Activated CD4-positive, CD25-positive, alpha-beta regulatory T cell treated with anti-CD3 and anti-CD28 coated beads, Interleukin-2, amount 50 U/mL, for 72 hours (primary cell): ENCODE data around the gene GPX4.

Source experiments
- DNase-seq: peaks from one replicate; pipeline ENCODE4 v3.0.0; 2021

The GPX4 gene

DNA sequence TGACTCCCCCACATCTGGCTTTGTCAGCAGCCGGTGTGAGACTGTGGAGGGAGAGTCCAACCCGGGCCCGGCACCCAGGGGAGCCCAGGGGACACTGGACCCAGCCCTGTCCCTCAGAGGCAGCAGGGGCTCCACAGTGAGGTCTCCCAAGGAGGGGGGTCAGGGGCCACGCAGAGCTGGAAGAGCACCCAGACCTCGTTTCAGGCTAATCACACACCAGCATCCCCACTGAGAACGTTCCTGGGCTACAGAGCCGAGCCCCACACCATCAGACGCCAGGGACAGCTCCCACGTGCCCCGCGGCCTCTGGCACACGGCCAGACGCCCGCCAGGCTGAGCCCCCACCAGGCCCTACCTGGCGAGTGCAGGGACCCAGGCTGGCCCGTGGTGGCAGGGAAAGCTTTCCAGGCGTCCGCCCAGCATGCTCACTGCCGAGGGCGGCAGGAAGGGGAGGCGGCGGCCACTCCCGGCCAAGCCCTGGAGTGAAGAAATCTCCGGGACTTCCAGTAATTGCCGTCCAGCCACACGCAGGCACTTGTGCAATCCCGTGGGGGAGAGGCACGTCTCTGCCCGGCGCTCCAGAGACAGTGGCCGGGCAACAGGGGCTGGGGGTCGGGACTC lies 51.0 kb downstream of the GPX4 start:
- no peak for DNase-seq

DNA sequence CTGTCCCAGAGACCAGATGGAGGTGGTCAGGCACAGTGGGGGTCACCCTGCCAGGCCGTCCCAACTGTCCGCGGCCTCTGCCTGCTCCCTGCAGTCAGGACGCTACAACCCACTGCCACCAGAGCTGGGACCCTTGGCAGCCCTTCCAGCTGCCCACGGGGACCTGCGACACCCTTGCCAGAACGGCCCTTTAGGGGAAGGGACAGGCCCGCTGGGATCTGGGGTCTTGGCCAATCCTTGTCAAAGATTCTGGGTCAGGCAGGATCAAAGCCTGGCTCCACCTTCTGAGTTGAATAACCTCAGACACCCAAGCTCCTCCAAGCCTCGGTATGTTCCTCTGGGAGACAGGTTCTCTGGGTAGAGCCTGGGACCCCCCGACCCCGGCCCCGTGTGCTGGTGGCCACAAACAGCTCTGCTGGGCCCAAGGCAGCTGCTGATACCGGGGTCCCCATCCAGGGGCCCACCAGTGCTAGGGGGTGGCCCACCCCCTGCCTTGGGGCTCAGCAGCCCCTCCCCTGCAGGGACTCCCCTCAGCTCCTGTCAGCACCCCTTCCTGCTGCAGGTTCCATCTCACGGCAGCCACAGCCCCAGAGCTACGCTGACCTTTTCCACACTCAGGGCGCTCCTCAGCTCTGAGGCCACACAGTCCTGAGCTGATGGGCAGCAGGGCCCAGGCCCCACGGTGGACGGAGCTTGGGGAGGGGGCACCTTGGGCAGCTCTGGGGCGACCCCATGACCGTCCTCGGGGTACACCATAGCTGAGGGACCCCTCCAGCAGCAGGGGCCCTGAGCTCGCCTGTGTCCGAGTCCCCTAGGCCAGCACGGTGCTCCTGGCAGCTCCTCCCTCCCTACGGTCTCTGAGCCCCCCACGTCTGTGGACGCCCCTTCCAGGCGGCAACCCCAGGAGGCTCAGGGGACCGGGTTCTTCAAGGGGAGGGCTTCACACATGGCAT lies 51.8 kb downstream of the GPX4 start:
- no peak for DNase-seq
